HCT116 (cell line): ENCODE data around the gene RAB34. TPM values are rescaled to one million over a fixed set of nuclear protein-coding genes. Genes with fewer than 3 reads are reported as not detected.

ENCODE experiments used
- ATAC-seq: fragments of 200-7000 bp; cut with Tn5 transposase; 2 replicates; pipeline ENCODE4 v1.9.1; 2020; ENCODE audit warnings: mild to moderate bottlenecking, moderate library complexity
- BruUV-seq: library from RNA; stranded (reverse); fragments of 400-500 nt; replicated peaks from 2 replicates; lab custom pipeline; 2021; lab: Mats Ljungman, UMichigan
- CTCF ChIA-PET: fragments of 300-600 bp; sonication (Branson Sonifier 250); formaldehyde crosslinking; loops from one replicate; lab custom pipeline; 2021; ENCODE audit warnings: antibody characterized with exemption; lab: Charles Lee
- POLR2A ChIA-PET: fragments of 300-600, 350-600 bp; sonication (Branson Sonifier 250); formaldehyde crosslinking; loops from one replicate; lab custom pipeline; 2021; ENCODE audit warnings: antibody characterized with exemption; lab: Charles Lee
- RAD21 ChIA-PET, 2 experiments: fragments of 300-600 bp; sonication (Branson Sonifier 250); formaldehyde crosslinking; loops; one replicate each; lab custom pipeline; 2023; ENCODE audit warnings: low total read pairs in 2 of 2; ENCODE audit not compliant: uncharacterized antibody in 2 of 2, unreplicated experiment in 2 of 2, low non-redundant PET in 1 of 2; lab: Charles Lee
- DNase-seq: peaks from one replicate; pipeline ENCODE4 v3.0.0-alpha.2; 2010; ENCODE audit warnings: low read depth, low spot score
- H2AFZ ChIP-seq: fragments of 200-600 bp; shearing (Covaris generic), sonication (generic); 2 replicates; pipeline ENCODE4 v1.6.1; 2017; ENCODE audit warnings: low read depth, mixed run types, mixed read lengths, antibody characterized with exemption, low read length; ENCODE audit not compliant: poor library complexity, severe bottlenecking
- H3K27ac ChIP-seq: 2 replicates; pipeline ENCODE4 v1.5.1; 2012; ENCODE audit warnings: low read depth, low read length
- H3K27me3 ChIP-seq: fragments of 200-600 bp; sonication (generic); 2 replicates; pipeline ENCODE4 v1.6.1; 2016; ENCODE audit warnings: mixed run types, low read length, mixed read lengths; ENCODE audit not compliant: insufficient read depth
- H3K36me3 ChIP-seq, 2 experiments: fragments of 200-500 bp in 1 of 2; fragments of 200-600 bp in 1 of 2; sonication (Bioruptor generic) in 1 of 2; sonication (generic) in 1 of 2; 2 replicates each; pipeline versions ENCODE4 v1.5.1 to v1.6.1; 2014 to 2016; ENCODE audit warnings: low read length in 2 of 2, inconsistent platforms in 1 of 2, mixed read lengths in 1 of 2, mixed run types in 1 of 2; ENCODE audit not compliant: insufficient read depth in 2 of 2, control insufficient read depth in 1 of 2
- H3K4me1 ChIP-seq, 2 experiments: fragments of 200-600 bp in 1 of 2; sonication (generic) in 1 of 2; 2 replicates each; pipeline versions ENCODE4 v1.5.1 to v1.6.1; 2012 to 2017; ENCODE audit warnings: low read length in 2 of 2, inconsistent platforms in 1 of 2, mild to moderate bottlenecking in 1 of 2, mixed read lengths in 1 of 2, mixed run types in 1 of 2, moderate library complexity in 1 of 2; ENCODE audit not compliant: insufficient read depth in 2 of 2, control insufficient read depth in 1 of 2
- H3K4me2 ChIP-seq: fragments of 200-600 bp; sonication (generic); 2 replicates; pipeline ENCODE4 v1.6.1; 2017; ENCODE audit warnings: mixed run types, low read length, mixed read lengths
- H3K4me3 ChIP-seq, 2 experiments: fragments of 200-600 bp in 1 of 2; sonication (generic) in 1 of 2; replicated peaks in 1 of 2; 2 replicates each; pipeline ENCODE4 v1.5.1; 2011 to 2016; ENCODE audit warnings: low read length in 2 of 2, control low read depth in 1 of 2, low read depth in 1 of 2, mild to moderate bottlenecking in 1 of 2, mixed read lengths in 1 of 2, mixed run types in 1 of 2
- H3K79me2 ChIP-seq: fragments of 200-600 bp; sonication (generic); 2 replicates; pipeline ENCODE4 v1.6.1; 2017; ENCODE audit warnings: mild to moderate bottlenecking, mixed run types, low read length, moderate library complexity, mixed read lengths; ENCODE audit not compliant: insufficient read depth
- H3K9ac ChIP-seq: fragments of 200-600 bp; sonication (generic); 2 replicates; pipeline ENCODE4 v1.6.1; 2016; ENCODE audit warnings: low read length, mixed read lengths
- H3K9me2 ChIP-seq: fragments of 200-600 bp; sonication (generic), shearing (Covaris generic); 2 replicates; pipeline ENCODE4 v1.6.1; 2017; ENCODE audit warnings: mixed run types, mild to moderate bottlenecking, moderate library complexity; ENCODE audit not compliant: insufficient read depth
- H3K9me3 ChIP-seq, 2 experiments: fragments of 200-500 bp in 1 of 2; fragments of 200-600 bp in 1 of 2; sonication (Bioruptor generic) in 1 of 2; sonication (generic) in 1 of 2; 2 replicates each; pipeline ENCODE4 v1.6.1; 2014 to 2017; ENCODE audit warnings: low read length in 2 of 2, mixed read lengths in 2 of 2, inconsistent platforms in 1 of 2, low read depth in 1 of 2, mild to moderate bottlenecking in 1 of 2, mixed run types in 1 of 2, moderate library complexity in 1 of 2; ENCODE audit not compliant: control insufficient read depth in 1 of 2, insufficient read depth in 1 of 2
- H4K20me1 ChIP-seq: fragments of 200-600 bp; sonication (generic), shearing (Covaris generic); 2 replicates; pipeline ENCODE4 v1.6.1; 2017; ENCODE audit warnings: mixed run types, mild to moderate bottlenecking, moderate library complexity; ENCODE audit not compliant: insufficient read depth
- EGR1 ChIP-seq: IDR thresholded peaks from 2 replicates; pipeline ENCODE4 v1.6.1; 2012; ENCODE audit warnings: low read depth
- EZH2 ChIP-seq: fragments of 200-600 bp; sonication (generic); IDR thresholded peaks from 2 replicates; pipeline ENCODE4 v1.6.1; 2017; ENCODE audit warnings: antibody characterized with exemption, mixed run types
- FOSL1 ChIP-seq: IDR thresholded peaks from 2 replicates; pipeline ENCODE4 v1.6.1; 2012; ENCODE audit warnings: low read depth
- POLR2AphosphoS5 ChIP-seq: IDR thresholded peaks from 2 replicates; pipeline ENCODE4 v1.6.1; 2011; ENCODE audit warnings: mild to moderate bottlenecking, low read depth, low read length, moderate library complexity
- SIN3A ChIP-seq: IDR thresholded peaks from 2 replicates; pipeline ENCODE4 v1.6.1; 2012; ENCODE audit warnings: low read depth
- SP1 ChIP-seq: IDR thresholded peaks from 2 replicates; pipeline ENCODE4 v1.6.1; 2012; ENCODE audit warnings: low read depth
- ZFX ChIP-seq: fragments of 450-650 bp; IDR thresholded peaks from 2 replicates; pipeline ENCODE4 v1.6.1; 2017
- ZNF274 ChIP-seq: fragments of 200-500 bp; sonication (Bioruptor generic); IDR thresholded peaks from 2 replicates; pipeline ENCODE4 v1.6.1; 2014; ENCODE audit warnings: mild to moderate bottlenecking, low read depth, low read length, inconsistent platforms
- intact Hi-C: fragments of 100-400 bp; cut with micrococcal nuclease; formaldehyde crosslinking; loops from 2 replicates; pipeline ENCODE4 v1.10.0; 2022
- total RNA-seq: library from RNA; stranded (reverse); gene quantifications from one replicate; pipeline ENCODE4 v1.2.1, GENCODE V29; 2021; ENCODE audit not compliant: unreplicated experiment
- TF ChIP-seq, protein P1 (sequence below): IDR thresholded peaks from 2 replicates; pipeline ENCODE4 v1.6.1; 2012
- TF ChIP-seq, protein P2 (sequence below): IDR thresholded peaks from 2 replicates; pipeline ENCODE4 v1.6.1; 2012
- TF ChIP-seq, protein P3 (sequence below), 3 experiments: fragments of 200-600 bp in 1 of 3; sonication (generic) in 1 of 3; IDR thresholded peaks in 2 of 3; conservative IDR thresholded peaks in 1 of 3; 2 replicates each; pipeline ENCODE4 v1.5.1; 2012 to 2017; ENCODE audit warnings: low read depth in 2 of 3, low read length in 2 of 3, antibody characterized with exemption in 1 of 3, borderline replicate concordance in 1 of 3, control low read depth in 1 of 3, mild to moderate bottlenecking in 1 of 3, mixed read lengths in 1 of 3, mixed run types in 1 of 3, moderate library complexity in 1 of 3; ENCODE audit not compliant: insufficient read depth in 1 of 3
- TF ChIP-seq, protein P4 (sequence below): IDR thresholded peaks from 2 replicates; pipeline ENCODE4 v1.6.1; 2012; ENCODE audit warnings: low read depth

The RAB34 gene
- total RNA-seq, 1 experiment from 2014 or later, result 0.59 TPM

DNA sequence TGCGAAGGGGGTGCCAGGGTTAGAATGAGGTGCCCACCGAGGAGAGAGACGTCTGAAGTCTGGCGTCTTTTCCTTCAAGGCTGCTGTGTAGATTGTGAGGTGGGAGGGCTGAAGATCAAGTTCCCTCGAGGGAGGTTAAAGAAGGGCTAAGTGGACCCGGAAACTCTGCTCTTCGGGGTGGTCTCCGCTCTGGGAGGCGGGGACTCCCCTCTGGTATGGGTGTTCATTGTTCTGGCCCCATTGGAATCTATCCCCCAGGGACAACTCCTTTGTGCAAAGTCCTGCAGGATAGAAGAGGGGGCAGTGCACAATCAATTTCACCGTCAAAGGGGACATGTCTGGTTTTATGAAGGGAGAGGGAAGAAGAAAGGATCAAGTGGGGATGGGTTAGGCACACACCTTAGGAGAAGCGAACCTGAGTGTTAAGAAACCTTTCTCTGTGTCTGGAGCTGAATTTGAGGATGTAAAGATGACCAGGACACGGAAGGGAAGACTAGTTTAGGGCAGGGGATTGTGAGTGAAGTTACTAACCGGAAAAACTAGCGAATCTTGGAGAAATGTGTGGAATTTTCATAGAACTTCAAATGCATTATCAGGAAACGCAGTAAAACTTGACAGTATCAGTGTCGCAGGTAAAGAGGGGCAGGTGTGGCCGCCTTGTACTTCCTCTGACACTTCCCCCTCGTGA lies 809 bp upstream of the RAB34 start:
- H3K27ac ChIP-seq, result peak overlapping the region; percentile 89
- peak overlapping the region; percentile 98 to 99; a peak in 3 of 4 replicates for H3K4me3 ChIP-seq
- H3K9ac ChIP-seq, result peak overlapping the region; percentile 21; the same call in 1 of the 2 replicates
- H3K79me2 ChIP-seq, result peaks cover 37% of the 10 kb centered on the region
- TF ChIP-seq EZH2, result no peak
- TF ChIP-seq, protein P1, sequence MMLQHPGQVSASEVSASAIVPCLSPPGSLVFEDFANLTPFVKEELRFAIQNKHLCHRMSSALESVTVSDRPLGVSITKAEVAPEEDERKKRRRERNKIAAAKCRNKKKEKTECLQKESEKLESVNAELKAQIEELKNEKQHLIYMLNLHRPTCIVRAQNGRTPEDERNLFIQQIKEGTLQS, result no peak
- TF ChIP-seq FOSL1, result no peak
- TF ChIP-seq, protein P2, sequence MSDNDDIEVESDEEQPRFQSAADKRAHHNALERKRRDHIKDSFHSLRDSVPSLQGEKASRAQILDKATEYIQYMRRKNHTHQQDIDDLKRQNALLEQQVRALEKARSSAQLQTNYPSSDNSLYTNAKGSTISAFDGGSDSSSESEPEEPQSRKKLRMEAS, result no peak
- no peak for TF ChIP-seq POLR2AphosphoS5
- TF ChIP-seq, protein P3, sequence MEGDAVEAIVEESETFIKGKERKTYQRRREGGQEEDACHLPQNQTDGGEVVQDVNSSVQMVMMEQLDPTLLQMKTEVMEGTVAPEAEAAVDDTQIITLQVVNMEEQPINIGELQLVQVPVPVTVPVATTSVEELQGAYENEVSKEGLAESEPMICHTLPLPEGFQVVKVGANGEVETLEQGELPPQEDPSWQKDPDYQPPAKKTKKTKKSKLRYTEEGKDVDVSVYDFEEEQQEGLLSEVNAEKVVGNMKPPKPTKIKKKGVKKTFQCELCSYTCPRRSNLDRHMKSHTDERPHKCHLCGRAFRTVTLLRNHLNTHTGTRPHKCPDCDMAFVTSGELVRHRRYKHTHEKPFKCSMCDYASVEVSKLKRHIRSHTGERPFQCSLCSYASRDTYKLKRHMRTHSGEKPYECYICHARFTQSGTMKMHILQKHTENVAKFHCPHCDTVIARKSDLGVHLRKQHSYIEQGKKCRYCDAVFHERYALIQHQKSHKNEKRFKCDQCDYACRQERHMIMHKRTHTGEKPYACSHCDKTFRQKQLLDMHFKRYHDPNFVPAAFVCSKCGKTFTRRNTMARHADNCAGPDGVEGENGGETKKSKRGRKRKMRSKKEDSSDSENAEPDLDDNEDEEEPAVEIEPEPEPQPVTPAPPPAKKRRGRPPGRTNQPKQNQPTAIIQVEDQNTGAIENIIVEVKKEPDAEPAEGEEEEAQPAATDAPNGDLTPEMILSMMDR (IDR thresholded peaks at IDR 0.05 in 2 of 3, conservative IDR thresholded peaks at IDR 0.05 in 1 of 3; ENCODE audit: borderline replicate concordance in 1 of 3, insufficient read depth in 1 of 3, low read depth in 2 of 3, low read length in 2 of 3), result no peak
- no peak for TF ChIP-seq SP1
- TF ChIP-seq ZFX, result no peak
- no peak for TF ChIP-seq EGR1
- TF ChIP-seq, protein P4, sequence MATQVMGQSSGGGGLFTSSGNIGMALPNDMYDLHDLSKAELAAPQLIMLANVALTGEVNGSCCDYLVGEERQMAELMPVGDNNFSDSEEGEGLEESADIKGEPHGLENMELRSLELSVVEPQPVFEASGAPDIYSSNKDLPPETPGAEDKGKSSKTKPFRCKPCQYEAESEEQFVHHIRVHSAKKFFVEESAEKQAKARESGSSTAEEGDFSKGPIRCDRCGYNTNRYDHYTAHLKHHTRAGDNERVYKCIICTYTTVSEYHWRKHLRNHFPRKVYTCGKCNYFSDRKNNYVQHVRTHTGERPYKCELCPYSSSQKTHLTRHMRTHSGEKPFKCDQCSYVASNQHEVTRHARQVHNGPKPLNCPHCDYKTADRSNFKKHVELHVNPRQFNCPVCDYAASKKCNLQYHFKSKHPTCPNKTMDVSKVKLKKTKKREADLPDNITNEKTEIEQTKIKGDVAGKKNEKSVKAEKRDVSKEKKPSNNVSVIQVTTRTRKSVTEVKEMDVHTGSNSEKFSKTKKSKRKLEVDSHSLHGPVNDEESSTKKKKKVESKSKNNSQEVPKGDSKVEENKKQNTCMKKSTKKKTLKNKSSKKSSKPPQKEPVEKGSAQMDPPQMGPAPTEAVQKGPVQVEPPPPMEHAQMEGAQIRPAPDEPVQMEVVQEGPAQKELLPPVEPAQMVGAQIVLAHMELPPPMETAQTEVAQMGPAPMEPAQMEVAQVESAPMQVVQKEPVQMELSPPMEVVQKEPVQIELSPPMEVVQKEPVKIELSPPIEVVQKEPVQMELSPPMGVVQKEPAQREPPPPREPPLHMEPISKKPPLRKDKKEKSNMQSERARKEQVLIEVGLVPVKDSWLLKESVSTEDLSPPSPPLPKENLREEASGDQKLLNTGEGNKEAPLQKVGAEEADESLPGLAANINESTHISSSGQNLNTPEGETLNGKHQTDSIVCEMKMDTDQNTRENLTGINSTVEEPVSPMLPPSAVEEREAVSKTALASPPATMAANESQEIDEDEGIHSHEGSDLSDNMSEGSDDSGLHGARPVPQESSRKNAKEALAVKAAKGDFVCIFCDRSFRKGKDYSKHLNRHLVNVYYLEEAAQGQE, result no peak
- TF ChIP-seq SIN3A, result no peak
- no peak for TF ChIP-seq ZNF274
- H3K4me1 ChIP-seq, result peaks cover 28 to 40% of the 10 kb centered on the region in 2 experiments
- no TSS peak for BruUV-seq
- H3K4me2 ChIP-seq, result peak overlapping the region; percentile 77
- no peak overlapping the region for H2AFZ ChIP-seq
- CTCF ChIA-PET, result no interaction called here
- peaks cover 19 to 34% of the 10 kb centered on the region in 2 experiments; a peak in 3 of 4 replicates for H3K36me3 ChIP-seq
- POLR2A ChIA-PET, result interaction anchor here (1.1 to 1.5 kb wide), 2 partner anchors 90 to 231 kb away, joined by 6 to 10 read pairs; no protein-coding TSS in a partner anchor
- intact Hi-C loops, result loop anchor here (2.0 kb wide), 1 partner anchor 234 kb away; no protein-coding TSS in a partner anchor
- H3K9me3 ChIP-seq, result no peaks in the 10 kb centered on the region
- RAD21 ChIA-PET, result no interaction called here
- ATAC-seq, result no peak
- no peaks in the 10 kb centered on the region for H3K27me3 ChIP-seq
- H4K20me1 ChIP-seq, result peaks cover 11% of the 10 kb centered on the region; the same call in 1 of the 2 replicates
- H3K9me2 ChIP-seq, result no peaks in the 10 kb centered on the region
- DNase-seq, result no peak
